GM21619 (cell line): Measurements from ENCODE around the gene IQCM.
A peak's percentile ranks its signal among the peaks of the same experiment; 100 is the strongest.
"Not testable (repeated sequence)": the region's sequence is repeated elsewhere in the genome, so short reads cannot be mapped to it uniquely, and the experiment has no call there.

Experiments used
- ATAC-seq: cut with Tn5 transposase; IDR thresholded peaks from one replicate; pipeline ENCODE4 v1.9.1; 2021; ENCODE audit not compliant: unreplicated experiment

IQCM gene

GRCh38 chr4:149595500-149595899 lies 220.1 kb downstream of the IQCM start:
- ATAC-seq, result no peak

- no peak for ATAC-seq
Observed at GRCh38 chr4:149589826-149590225, 225.8 kb downstream of the IQCM start.

- ATAC-seq, result no peak
Observed at GRCh38 chr4:149584722-149585121, 230.9 kb downstream of the IQCM start.

- ATAC-seq, result peak; percentile 63
Observed at GRCh38 chr4:149574971-149575370, 240.7 kb downstream of the IQCM start.

GRCh38 chr4:149572716-149573115 lies 242.9 kb downstream of the IQCM start:
- ATAC-seq, result no peak

- no peak for ATAC-seq
Observed at GRCh38 chr4:149555799-149556198, 259.8 kb downstream of the IQCM start.

GRCh38 chr4:149555146-149555545 lies 260.5 kb downstream of the IQCM start:
- ATAC-seq, result no peak

- no peak for ATAC-seq
Observed at GRCh38 chr4:149553959-149554520, 261.6 kb downstream of the IQCM start.

- ATAC-seq, result no peak
Observed at GRCh38 chr4:149552601-149553000, 263.0 kb downstream of the IQCM start.

GRCh38 chr4:149549911-149550310 lies 265.7 kb downstream of the IQCM start:
- no peak for ATAC-seq

- no peak for ATAC-seq
Observed at GRCh38 chr4:149534779-149535178, 280.9 kb downstream of the IQCM start.

GRCh38 chr4:149531861-149532260 lies 283.8 kb downstream of the IQCM start:
- ATAC-seq, result no peak

- ATAC-seq, result no peak
Observed at GRCh38 chr4:149523039-149523438, 292.6 kb downstream of the IQCM start.

GRCh38 chr4:149521611-149522425 lies 293.8 kb downstream of the IQCM start:
- no peak for ATAC-seq

GRCh38 chr4:149518471-149518870 lies 297.2 kb downstream of the IQCM start:
- ATAC-seq, result no peak

GRCh38 chr4:149513081-149513480 lies 302.6 kb downstream of the IQCM start:
- no peak for ATAC-seq

- no peak for ATAC-seq
Observed at GRCh38 chr4:149512501-149512900, 303.1 kb downstream of the IQCM start.

GRCh38 chr4:149511558-149512298 lies 303.9 kb downstream of the IQCM start:
- no peak for ATAC-seq

- ATAC-seq, result not testable (repeated sequence)
Observed at GRCh38 chr4:149507309-149507708, 308.3 kb downstream of the IQCM start.

GRCh38 chr4:149500806-149501205 lies 314.8 kb downstream of the IQCM start:
- ATAC-seq, result no peak

- no peak for ATAC-seq
Observed at GRCh38 chr4:149499726-149500125, 315.9 kb downstream of the IQCM start.

GRCh38 chr4:149498246-149498645 lies 317.4 kb downstream of the IQCM start:
- no peak for ATAC-seq
